Common myeloid progenitor, CD34-positive (primary cell): ENCODE data around the gene ADAMTSL1.

Experiments used
- CTCF ChIA-PET: fragments of 350-600 bp; sonication (Branson Sonifier 250); formaldehyde crosslinking; loops from one replicate; lab custom pipeline; 2021; ENCODE audit warnings: antibody characterized with exemption; lab: Charles Lee
- POLR2A ChIA-PET: fragments of 350-600 bp; sonication (Branson Sonifier 250); formaldehyde crosslinking; loops from one replicate; lab custom pipeline; 2021; ENCODE audit warnings: antibody characterized with exemption; lab: Charles Lee
- DNase-seq, 3 donors: peaks; one replicate each; pipeline versions ENCODE4 v3.0.0 to v3.0.0-alpha.2; 2013
- H3K27ac ChIP-seq, 2 experiments: 1 replicate in 1 of 2; 2 replicates in 1 of 2; pipeline ENCODE4 v1.7.0; 2013; ENCODE audit warnings: inconsistent platforms in 2 of 2, low read length in 2 of 2, mild to moderate bottlenecking in 2 of 2, low read depth in 1 of 2, moderate library complexity in 1 of 2; ENCODE audit not compliant: severe bottlenecking in 2 of 2, insufficient read depth in 1 of 2, poor library complexity in 1 of 2
- H3K27me3 ChIP-seq, 5 experiments: replicated peaks in 2 of 5; 1 replicate in 3 of 5; 2 replicates in 2 of 5; pipeline versions ENCODE4 v1.6.1 to v1.7.0; 2013; ENCODE audit warnings: low read length in 4 of 5, mild to moderate bottlenecking in 2 of 5, moderate library complexity in 2 of 5, inconsistent platforms in 1 of 5; ENCODE audit not compliant: insufficient read depth in 5 of 5, control insufficient read depth in 4 of 5
- H3K36me3 ChIP-seq, 4 experiments: 1 replicate in 2 of 4; 2 replicates in 2 of 4; pipeline versions ENCODE4 v1.6.1 to v1.7.0; 2013; ENCODE audit warnings: low read length in 3 of 4, control low read depth in 1 of 4, mild to moderate bottlenecking in 1 of 4; ENCODE audit not compliant: control insufficient read depth in 4 of 4, insufficient read depth in 4 of 4
- H3K4me1 ChIP-seq, 4 experiments: 1 replicate in 3 of 4; 2 replicates in 1 of 4; pipeline versions ENCODE4 v1.6.1 to v1.7.1; 2013; ENCODE audit warnings: low read length in 3 of 4, mild to moderate bottlenecking in 3 of 4, control low read depth in 1 of 4, inconsistent platforms in 1 of 4, moderate library complexity in 1 of 4; ENCODE audit not compliant: control insufficient read depth in 4 of 4, insufficient read depth in 4 of 4; ENCODE audit errors: control extremely low read depth in 1 of 4
- H3K4me3 ChIP-seq, 7 experiments: 1 replicate in 4 of 7; 2 replicates in 3 of 7; pipeline versions ENCODE4 v1.5.1 to v1.7.0; 2013; ENCODE audit warnings: mild to moderate bottlenecking in 7 of 7, low read length in 6 of 7, moderate library complexity in 6 of 7, inconsistent platforms in 2 of 7, low read depth in 2 of 7, control low read depth in 1 of 7; ENCODE audit not compliant: insufficient read depth in 4 of 7, control insufficient read depth in 1 of 7; ENCODE audit errors: extremely low read depth in 1 of 7
- H3K9me3 ChIP-seq, 5 experiments: 1 replicate in 4 of 5; 2 replicates in 1 of 5; pipeline versions ENCODE4 v1.6.1 to v1.7.1; 2013; ENCODE audit warnings: low read length in 4 of 5, mild to moderate bottlenecking in 2 of 5, inconsistent platforms in 1 of 5, low read depth in 1 of 5, moderate library complexity in 1 of 5; ENCODE audit not compliant: control insufficient read depth in 4 of 5, insufficient read depth in 2 of 5; ENCODE audit errors: control extremely low read depth in 1 of 5
- WGBS: methylation state at CpG from one replicate; pipeline ENCODE4 v1.1.5; 2013; ENCODE audit not compliant: insufficient coverage; 5-methylcytosine and 5-hydroxymethylcytosine counted together

The ADAMTSL1 gene

DNA sequence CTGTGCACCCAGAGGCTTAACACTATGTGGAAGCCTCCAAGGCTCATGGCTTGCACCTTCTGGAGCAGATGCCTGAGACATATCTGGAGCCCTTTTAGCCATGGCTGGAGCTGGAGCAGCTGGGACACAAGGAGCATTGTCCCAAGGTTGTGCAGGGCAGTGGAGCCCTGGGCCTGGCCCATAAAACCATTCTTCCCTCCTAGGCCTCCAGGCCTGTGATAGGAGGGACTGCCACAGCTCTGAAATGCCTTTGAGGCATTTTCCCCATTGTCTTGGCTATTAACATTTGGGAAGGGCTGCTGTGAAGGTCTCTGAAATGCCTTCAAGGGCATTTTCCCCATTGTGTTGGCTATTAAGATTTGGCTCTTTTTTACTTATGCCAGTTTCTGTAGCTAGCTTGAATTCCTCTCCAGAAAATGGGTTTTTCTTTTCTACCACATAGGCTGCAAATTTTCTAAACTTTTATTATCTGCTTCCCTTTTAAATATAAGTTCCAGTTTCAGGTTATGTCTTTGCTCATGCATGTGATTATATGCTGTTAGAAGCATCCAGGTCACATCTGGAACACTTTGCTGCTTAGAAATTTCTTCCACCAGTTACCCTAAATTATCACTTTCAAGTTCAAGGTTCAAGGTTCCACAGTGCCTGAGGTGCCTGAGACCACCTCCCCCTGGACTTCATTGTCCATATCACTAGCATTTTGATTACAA is 221.2 kb downstream of the ADAMTSL1 start:
- CTCF ChIA-PET = no interaction called here
- POLR2A ChIA-PET = no interaction called here
- Histone ChIP-seq H3K4me1 (no peaks in the 10 kb centered on the region), H3K4me3 (no peak overlapping the region), H3K27ac (no peak overlapping the region), H3K27me3 (no peaks in the 10 kb centered on the region), H3K9me3 (peaks cover 0 to 10% (median 5%) of the 10 kb centered on the region in 5 experiments), H3K36me3 (no peaks in the 10 kb centered on the region)
- DNase-seq = no peak

GRCh38 chr9:18698992-18699391 is 225.0 kb downstream of the ADAMTSL1 start:
- CTCF ChIA-PET = no interaction called here
- H3K9me3 ChIP-seq = peaks cover 0 to 8% (median 5%) of the 10 kb centered on the region in 5 experiments
- no CpG with 5 or more reads among the region's 2 CpGs for WGBS
- H3K36me3 ChIP-seq = no peaks in the 10 kb centered on the region
- no peak overlapping the region for H3K27ac ChIP-seq
- POLR2A ChIA-PET = interaction anchor here (0.6 kb wide), 1 partner anchor 31 kb away, joined by 4 read pairs; no protein-coding TSS in a partner anchor
- H3K27me3 ChIP-seq = no peaks in the 10 kb centered on the region
- no peak overlapping the region for H3K4me3 ChIP-seq
- DNase-seq = no peak
- no peaks in the 10 kb centered on the region for H3K4me1 ChIP-seq

DNA sequence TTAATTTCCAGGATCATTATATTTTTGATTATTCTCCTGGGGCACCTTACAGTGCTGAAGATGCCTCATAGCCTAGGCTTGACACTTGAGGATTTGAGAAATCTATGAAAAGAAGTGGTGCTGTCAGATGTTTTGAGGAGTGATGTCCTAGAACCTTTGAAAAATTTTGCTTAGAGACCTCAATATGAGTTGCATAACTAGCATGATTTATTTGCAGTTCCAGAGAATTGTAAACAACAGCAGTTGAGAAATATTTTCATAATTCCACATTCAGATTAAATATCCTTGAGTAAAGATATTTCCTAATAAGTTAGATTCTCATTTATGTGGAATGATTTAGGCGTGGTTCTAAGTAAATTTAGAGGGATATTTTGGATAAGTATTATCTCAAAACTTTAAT is 225.8 kb downstream of the ADAMTSL1 start:
- CTCF ChIA-PET = no interaction called here
- H3K36me3 ChIP-seq = no peaks in the 10 kb centered on the region
- H3K27me3 ChIP-seq = no peaks in the 10 kb centered on the region
- no peaks in the 10 kb centered on the region for H3K4me1 ChIP-seq
- H3K27ac ChIP-seq = no peak overlapping the region
- DNase-seq = no peak
- H3K9me3 ChIP-seq = peaks cover 0 to 5% (median 0%) of the 10 kb centered on the region in 5 experiments
- no CpG with 5 or more reads among the region's 1 CpG for WGBS
- POLR2A ChIA-PET = no interaction called here
- H3K4me3 ChIP-seq = no peak overlapping the region

DNA sequence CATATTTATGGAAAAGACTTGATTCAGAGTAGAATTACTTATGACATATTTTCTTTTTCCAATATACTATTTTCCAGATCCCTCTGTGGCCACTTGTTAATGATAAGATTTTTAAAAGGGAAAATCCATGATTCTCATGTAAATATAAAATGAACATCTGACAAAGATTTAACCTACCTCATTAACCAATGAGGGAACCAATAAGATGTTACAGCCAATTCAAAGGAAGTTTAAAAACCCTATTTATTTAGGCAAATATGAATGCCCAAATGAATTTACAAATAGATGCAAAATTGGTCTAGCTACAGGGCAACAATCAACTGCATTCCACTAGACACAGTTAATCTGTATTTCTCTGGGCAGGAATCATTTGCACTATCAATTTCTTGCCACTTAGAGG is 226.8 kb downstream of the ADAMTSL1 start:
- Histone ChIP-seq H3K27me3 (no peaks in the 10 kb centered on the region), H3K36me3 (no peaks in the 10 kb centered on the region), H3K27ac (no peak overlapping the region), H3K4me1 (no peaks in the 10 kb centered on the region), H3K9me3 (peaks cover 0 to 1% (median 0%) of the 10 kb centered on the region in 5 experiments), H3K4me3 (no peak overlapping the region)
- POLR2A ChIA-PET = no interaction called here
- CTCF ChIA-PET = no interaction called here
- no peak for DNase-seq

DNA sequence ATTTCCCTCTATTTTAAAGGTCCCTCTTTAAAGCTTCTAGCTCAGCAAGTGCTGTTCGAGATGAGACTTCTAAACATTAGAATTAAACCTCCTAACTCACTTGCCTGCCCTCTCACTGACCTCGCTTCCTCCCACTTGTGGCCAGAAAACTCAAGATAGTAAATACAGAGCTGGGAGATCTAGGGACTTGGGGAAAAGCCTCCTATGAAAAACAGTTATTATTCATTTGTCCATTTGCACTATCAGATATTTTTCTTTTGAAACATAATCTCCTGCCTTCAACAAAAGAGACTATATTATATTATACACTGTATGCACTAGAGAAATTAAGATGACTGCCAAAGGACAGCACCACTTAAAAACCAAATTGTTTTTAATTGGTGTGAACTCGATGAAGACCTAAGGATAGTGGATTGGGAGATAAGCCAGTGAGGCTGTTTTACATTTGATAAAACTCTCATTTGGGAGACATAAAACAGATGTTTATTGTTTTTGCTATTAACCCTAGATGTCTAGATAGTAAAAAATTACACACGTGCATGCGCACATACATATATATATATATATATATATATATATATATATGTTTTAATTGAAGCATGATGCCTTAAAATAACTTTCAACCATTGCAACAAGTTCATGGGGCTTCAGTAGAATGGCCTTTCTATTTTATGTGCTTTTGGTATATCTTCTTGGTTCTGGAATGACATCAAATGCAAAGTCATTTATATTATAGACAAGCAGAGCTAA is 229.4 kb downstream of the ADAMTSL1 start:
- no peak overlapping the region for H3K27ac ChIP-seq
- H3K4me3 ChIP-seq = no peak overlapping the region
- no peaks in the 10 kb centered on the region for H3K36me3 ChIP-seq
- POLR2A ChIA-PET = no interaction called here
- H3K4me1 ChIP-seq = no peaks in the 10 kb centered on the region
- DNase-seq = no peak
- WGBS = 92% methylated on average over 3 of the region's 5 CpGs
- H3K9me3 ChIP-seq = no peaks in the 10 kb centered on the region
- CTCF ChIA-PET = no interaction called here
- no peaks in the 10 kb centered on the region for H3K27me3 ChIP-seq

DNA sequence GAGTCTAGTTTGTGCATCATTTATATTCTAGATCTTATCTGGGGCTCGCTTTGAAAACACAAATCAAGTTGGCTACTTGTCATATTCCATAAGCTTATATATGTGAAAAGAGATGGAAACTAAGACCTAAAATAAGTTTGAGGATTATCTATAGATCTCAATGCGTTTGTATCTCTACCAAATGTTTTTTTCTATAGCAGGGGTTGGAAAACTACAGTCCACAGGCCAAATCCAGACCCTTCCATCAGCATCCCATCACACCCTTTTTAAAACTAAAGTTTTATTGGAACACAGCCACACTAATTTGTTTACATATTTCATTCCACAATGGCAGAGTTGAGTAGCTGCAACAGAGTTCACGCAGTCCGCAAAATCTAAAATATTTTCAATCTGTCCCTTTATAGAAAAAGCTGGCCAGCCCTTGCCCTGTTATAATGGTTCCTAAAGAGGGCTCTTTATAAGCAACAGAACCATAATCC is 230.0 kb downstream of the ADAMTSL1 start:
- Histone ChIP-seq H3K9me3 (no peaks in the 10 kb centered on the region), H3K4me1 (no peaks in the 10 kb centered on the region), H3K4me3 (no peak overlapping the region), H3K27me3 (no peaks in the 10 kb centered on the region), H3K36me3 (no peaks in the 10 kb centered on the region), H3K27ac (no peak overlapping the region)
- DNase-seq = no peak
- ChIA-PET CTCF (no interaction called here), POLR2A (no interaction called here)
- WGBS = no CpG with 5 or more reads among the region's 4 CpGs

DNA sequence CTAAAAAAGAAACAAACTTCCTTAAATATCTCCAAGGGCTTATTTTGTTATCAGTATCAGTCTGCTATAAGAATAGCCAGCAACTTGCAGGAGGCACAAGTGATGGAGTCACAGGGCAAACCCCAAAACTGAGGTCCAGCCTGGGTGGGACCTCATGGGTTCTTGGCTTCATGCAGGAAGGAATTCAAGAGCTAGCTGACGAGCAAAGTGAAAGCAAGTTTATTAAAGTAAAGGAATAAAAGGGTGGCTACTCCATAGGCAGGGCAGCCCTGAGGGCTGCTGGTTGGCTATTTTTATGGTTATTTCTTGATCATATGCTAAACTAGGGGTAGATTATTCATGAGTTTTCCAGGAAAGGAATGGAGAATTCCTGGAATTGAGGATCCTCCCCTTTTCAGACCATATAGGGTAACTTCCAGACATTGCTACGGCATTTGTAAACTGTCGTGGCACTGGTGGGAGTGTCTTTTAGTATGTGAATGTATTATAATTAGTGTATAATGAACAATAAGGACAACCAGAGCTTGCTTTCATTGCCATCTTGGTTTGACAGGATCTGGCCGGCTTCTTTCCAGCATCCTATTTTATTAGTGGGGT is 231.9 kb downstream of the ADAMTSL1 start:
- WGBS = 100% methylated on average over 1 of the region's 4 CpGs
- Histone ChIP-seq H3K9me3 (no peaks in the 10 kb centered on the region), H3K36me3 (no peaks in the 10 kb centered on the region), H3K27ac (no peak overlapping the region), H3K27me3 (no peaks in the 10 kb centered on the region), H3K4me1 (no peaks in the 10 kb centered on the region), H3K4me3 (no peak overlapping the region)
- ChIA-PET POLR2A (no interaction called here), CTCF (no interaction called here)
- DNase-seq = no peak
